Loucy (cell line): ENCODE measurements around the gene AP1M1.

ENCODE experiments used
- H2AFZ ChIP-seq: fragments of 200-600 bp; sonication (generic); 2 replicates; pipeline ENCODE4 v1.6.0; 2016; ENCODE audit warnings: antibody characterized with exemption, mild to moderate bottlenecking, low read length, moderate library complexity
- H3F3A ChIP-seq: fragments of 200-600 bp; 2 replicates; pipeline ENCODE4 v1.6.0; 2016; ENCODE audit warnings: antibody characterized with exemption, low read depth, mild to moderate bottlenecking
- H3K27me3 ChIP-seq: fragments of 200-600 bp; sonication (generic); 2 replicates; pipeline ENCODE4 v1.6.1; 2014; ENCODE audit warnings: low read length, mild to moderate bottlenecking; ENCODE audit not compliant: insufficient read depth, poor library complexity, severe bottlenecking
- H3K36me3 ChIP-seq: fragments of 200-600 bp; sonication (generic); 2 replicates; pipeline ENCODE4 v1.6.1; 2016; ENCODE audit warnings: low read length; ENCODE audit not compliant: insufficient read depth
- H3K4me1 ChIP-seq: fragments of 200-600 bp; sonication (generic); 2 replicates; pipeline ENCODE4 v1.5.1; 2014; ENCODE audit warnings: low read length, mild to moderate bottlenecking; ENCODE audit not compliant: insufficient read depth, poor library complexity, severe bottlenecking
- H3K4me2 ChIP-seq: fragments of 200-600 bp; sonication (generic); 2 replicates; pipeline ENCODE4 v1.6.0; 2014; ENCODE audit warnings: antibody characterized with exemption, low read length, low read depth, mild to moderate bottlenecking; ENCODE audit not compliant: poor library complexity, severe bottlenecking
- H3K4me3 ChIP-seq: fragments of 200-600 bp; sonication (generic); 2 replicates; pipeline ENCODE4 v1.5.1; 2014; ENCODE audit warnings: low read length, mild to moderate bottlenecking, mixed read lengths; ENCODE audit not compliant: poor library complexity, severe bottlenecking
- H3K79me2 ChIP-seq: fragments of 200-600 bp; sonication (generic); 2 replicates; pipeline ENCODE4 v1.6.1; 2014; ENCODE audit warnings: low read length; ENCODE audit not compliant: insufficient read depth
- H3K9ac ChIP-seq: fragments of 200-600 bp; sonication (generic); 2 replicates; pipeline ENCODE4 v1.6.0; 2014; ENCODE audit warnings: mild to moderate bottlenecking, low read depth, low read length, moderate library complexity; ENCODE audit not compliant: poor library complexity, severe bottlenecking
- H3K9me2 ChIP-seq: fragments of 200-600 bp; sonication (generic); replicated peaks from 2 replicates; pipeline ENCODE4 v1.6.1; 2016; ENCODE audit warnings: low read depth, low read length, mixed read lengths
- H3K9me3 ChIP-seq: fragments of 200-600 bp; sonication (generic); 2 replicates; pipeline ENCODE4 v1.6.1; 2014; ENCODE audit warnings: mild to moderate bottlenecking, antibody characterized with exemption, low read length, low read depth; ENCODE audit not compliant: insufficient read depth
- H4K20me1 ChIP-seq: fragments of 200-600 bp; sonication (generic); 2 replicates; pipeline ENCODE4 v1.6.0; 2014; ENCODE audit warnings: antibody characterized with exemption, low read length, mild to moderate bottlenecking; ENCODE audit not compliant: insufficient read depth, poor library complexity, severe bottlenecking
- CTCF ChIP-seq: fragments of 200-600 bp; sonication (generic); conservative IDR thresholded peaks from 2 replicates; pipeline ENCODE4 v1.5.1; 2014; ENCODE audit warnings: mild to moderate bottlenecking, antibody characterized with exemption, low read length
- EZH2phosphoT487 ChIP-seq: fragments of 200-600 bp; IDR thresholded peaks from 2 replicates; pipeline ENCODE4 v1.6.1; 2018; ENCODE audit warnings: antibody characterized with exemption, mild to moderate bottlenecking, moderate library complexity, borderline replicate concordance

Gene AP1M1

GRCh38 chr19:16193466-16193865 lies 4.2 kb upstream of the AP1M1 start:
- H3K4me2 ChIP-seq: no peak overlapping the region
- TF ChIP-seq CTCF: no peak
- no peak for TF ChIP-seq EZH2phosphoT487
- H3K9me2 ChIP-seq: no peaks in the 10 kb centered on the region
- H3K4me1 ChIP-seq: peaks cover 12% of the 10 kb centered on the region
- H3K27me3 ChIP-seq: no peaks in the 10 kb centered on the region
- H3K36me3 ChIP-seq: peaks cover 31% of the 10 kb centered on the region; the same call in 1 of the 2 replicates
- H3K79me2 ChIP-seq: peaks cover 25% of the 10 kb centered on the region
- H2AFZ ChIP-seq: no peak overlapping the region
- H4K20me1 ChIP-seq: peaks cover 2% of the 10 kb centered on the region
- H3K9ac ChIP-seq: no peak overlapping the region
- no peaks in the 10 kb centered on the region for H3F3A ChIP-seq
- no peaks in the 10 kb centered on the region for H3K9me3 ChIP-seq
- H3K4me3 ChIP-seq: no peak overlapping the region

- no peaks in the 10 kb centered on the region for H3K9me3 ChIP-seq
- peak overlapping the region; percentile 79 for H2AFZ ChIP-seq
- H3K9ac ChIP-seq: peak overlapping the region; percentile 87
- peaks cover 17% of the 10 kb centered on the region for H4K20me1 ChIP-seq
- peaks cover 41% of the 10 kb centered on the region for H3K79me2 ChIP-seq
- no peaks in the 10 kb centered on the region for H3K9me2 ChIP-seq
- H3K27me3 ChIP-seq: no peaks in the 10 kb centered on the region
- no peak for TF ChIP-seq CTCF
- peaks cover 6% of the 10 kb centered on the region; the same call in 1 of the 2 replicates for H3K36me3 ChIP-seq
- H3K4me3 ChIP-seq: peak overlapping the region; percentile 82
- H3F3A ChIP-seq: no peaks in the 10 kb centered on the region
- H3K4me2 ChIP-seq: peak overlapping the region; percentile 93
- peaks cover 26% of the 10 kb centered on the region for H3K4me1 ChIP-seq
These were observed 506 bp upstream of the AP1M1 start for GRCh38 chr19:16197188-16197621.

GRCh38 chr19:16198370-16198651 lies 600 bp downstream of the AP1M1 start:
- peak overlapping the region; percentile 49; the same call in 1 of the 2 replicates for H2AFZ ChIP-seq
- no peaks in the 10 kb centered on the region for H3F3A ChIP-seq
- peak overlapping the region; percentile 87 for H3K9ac ChIP-seq
- peak overlapping the region; percentile 82 for H3K4me3 ChIP-seq
- peaks cover 49% of the 10 kb centered on the region for H3K79me2 ChIP-seq
- no peaks in the 10 kb centered on the region for H3K9me2 ChIP-seq
- H4K20me1 ChIP-seq: peaks cover 17% of the 10 kb centered on the region
- TF ChIP-seq CTCF (no peak), EZH2phosphoT487 (no peak)
- H3K27me3 ChIP-seq: no peaks in the 10 kb centered on the region
- no peaks in the 10 kb centered on the region for H3K9me3 ChIP-seq
- H3K4me1 ChIP-seq: peaks cover 26% of the 10 kb centered on the region
- peaks cover 4% of the 10 kb centered on the region; the same call in 1 of the 2 replicates for H3K36me3 ChIP-seq
- peak overlapping the region; percentile 94 for H3K4me2 ChIP-seq
